Stimulated activated CD4-positive, alpha-beta T cell treated with anti-CD3 and anti-CD28 coated beads, Interleukin-2, amount 100 ng/mL, for 24 hours (primary cell): Measurements from ENCODE around the gene ANKRD44.

Experiments
- DNase-seq, 2 donors: peaks; one replicate each; pipeline ENCODE4 v3.0.0-alpha.2; 2020

ANKRD44 gene

GRCh38 chr2:197168705-197169104 is 141.9 kb downstream of the ANKRD44 start:
- DNase-seq: peak; percentile 75 to 78

- DNase-seq: no peak
Observed at GRCh38 chr2:197167608-197168314, 142.8 kb downstream of the ANKRD44 start.

- DNase-seq: no peak
Observed at GRCh38 chr2:197165020-197165419, 145.6 kb downstream of the ANKRD44 start.

- DNase-seq: no peak
Observed at GRCh38 chr2:197164141-197164754, 146.3 kb downstream of the ANKRD44 start.

- DNase-seq: no peak
Observed at GRCh38 chr2:197163712-197164140, 146.9 kb downstream of the ANKRD44 start.

GRCh38 chr2:197161774-197162173 is 148.8 kb downstream of the ANKRD44 start:
- no peak for DNase-seq

GRCh38 chr2:197159661-197160211 is 150.8 kb downstream of the ANKRD44 start:
- peak; percentile 18 to 38 for DNase-seq

GRCh38 chr2:197158591-197159550 is 151.7 kb downstream of the ANKRD44 start:
- no peak for DNase-seq

- no peak for DNase-seq
Observed at GRCh38 chr2:197157879-197158537, 152.6 kb downstream of the ANKRD44 start.

GRCh38 chr2:197156771-197157170 is 153.8 kb downstream of the ANKRD44 start:
- no peak for DNase-seq

- no peak for DNase-seq
Observed at GRCh38 chr2:197152451-197153228, 157.9 kb downstream of the ANKRD44 start.

- no peak for DNase-seq
Observed at GRCh38 chr2:197149546-197149945, 161.0 kb downstream of the ANKRD44 start.

- DNase-seq: no peak
Observed at GRCh38 chr2:197148401-197148800, 162.2 kb downstream of the ANKRD44 start.

GRCh38 chr2:197147942-197148341 is 162.6 kb downstream of the ANKRD44 start:
- no peak for DNase-seq

- DNase-seq: no peak
Observed at GRCh38 chr2:197146995-197147394, 163.6 kb downstream of the ANKRD44 start.

GRCh38 chr2:197145471-197146056 is 165.0 kb downstream of the ANKRD44 start:
- DNase-seq: no peak

- no peak for DNase-seq
Observed at GRCh38 chr2:197144183-197144582, 166.4 kb downstream of the ANKRD44 start.

GRCh38 chr2:197141702-197142473 is 168.7 kb downstream of the ANKRD44 start:
- no peak for DNase-seq

GRCh38 chr2:197140045-197140444 is 170.5 kb downstream of the ANKRD44 start:
- no peak for DNase-seq

GRCh38 chr2:197138506-197138905 is 172.1 kb downstream of the ANKRD44 start:
- no peak for DNase-seq
